SH-SY5Y (cell line): Measurements from ENCODE around the gene VPS29.

Experiments used
- GATA2 ChIP-seq: IDR thresholded peaks from 2 replicates; pipeline ENCODE4 v1.6.1; 2011; ENCODE audit warnings: mild to moderate bottlenecking, low read depth, low read length
- GATA3 ChIP-seq: IDR thresholded peaks from 2 replicates; pipeline ENCODE4 v1.6.1; 2011; ENCODE audit warnings: low read depth, mild to moderate bottlenecking, low read length, moderate library complexity

DNA sequence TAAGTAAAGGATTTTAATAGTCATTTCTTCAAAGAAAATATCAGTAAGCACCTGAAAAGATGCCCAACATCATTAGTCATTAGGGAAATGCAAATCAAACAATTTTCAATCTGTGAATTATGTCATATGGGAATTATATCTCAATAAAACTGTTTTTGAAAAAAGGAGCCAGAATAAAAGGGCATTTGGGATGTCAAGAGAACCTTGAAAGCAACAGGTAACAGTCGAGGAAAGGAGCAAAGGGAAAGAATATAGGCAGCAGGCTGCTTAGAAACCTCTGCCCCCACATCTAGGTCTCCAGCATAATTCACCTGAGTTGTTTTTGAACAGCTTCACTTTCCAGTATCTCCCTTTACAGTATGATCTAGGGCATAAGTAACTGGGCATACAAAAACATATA lies 12.5 kb upstream of the VPS29 start:
- no peak for TF ChIP-seq GATA2
- no peak for TF ChIP-seq GATA3
